ENCODE results near the gene NATD1. TPM values are rescaled to one million over a fixed set of nuclear protein-coding genes. Genes with fewer than 3 reads are reported as not detected.
"Not testable (repeated sequence)": the region's sequence is repeated elsewhere in the genome, so short reads cannot be mapped to it uniquely, and the experiment has no call there.

Gene NATD1
- total RNA-seq, 1 donor from 2014 or later: 21.4 TPM

DNA sequence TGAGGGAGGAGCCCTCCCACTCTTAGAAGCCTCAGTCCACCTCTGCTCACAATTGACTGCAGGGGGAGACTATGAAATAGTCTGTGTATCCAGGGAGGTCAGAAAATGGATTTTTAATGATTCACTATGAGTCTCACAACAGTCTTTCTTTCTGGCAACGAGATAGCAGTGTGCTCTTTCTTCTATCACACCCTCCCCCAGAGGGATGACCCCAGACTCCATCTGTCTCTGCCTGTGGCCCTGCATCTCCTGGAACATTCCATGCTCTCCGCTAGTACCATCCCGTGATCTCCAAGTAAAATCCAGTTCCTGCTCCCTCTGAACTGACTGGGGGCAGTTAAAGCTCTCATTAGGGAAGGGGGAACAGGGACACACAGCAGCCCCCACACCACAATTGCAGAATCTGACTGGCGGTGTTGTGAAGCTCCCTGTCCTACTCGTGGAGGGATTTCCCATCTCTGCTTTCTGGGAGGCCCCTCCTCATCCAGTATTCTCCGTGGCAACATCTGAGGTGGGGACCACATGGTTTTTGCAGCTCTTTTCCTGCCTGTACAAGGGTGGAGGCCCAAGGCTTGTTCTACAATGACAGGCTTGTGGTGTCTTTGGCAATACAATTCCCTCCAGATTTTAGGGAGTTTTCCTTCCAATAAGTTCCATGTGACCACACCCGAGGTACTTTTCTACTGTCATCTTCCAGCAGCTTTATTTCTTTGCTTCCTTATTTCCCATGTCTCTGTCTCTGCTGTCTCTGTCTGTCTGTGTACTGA, 19.4 kb downstream of the NATD1 start:
- intact Hi-C loops (cut with DNase I): no loop called here
- DNase-seq (ENCODE audit: missing footprints) (no peak), ATAC-seq (peak; percentile 83)

DNA sequence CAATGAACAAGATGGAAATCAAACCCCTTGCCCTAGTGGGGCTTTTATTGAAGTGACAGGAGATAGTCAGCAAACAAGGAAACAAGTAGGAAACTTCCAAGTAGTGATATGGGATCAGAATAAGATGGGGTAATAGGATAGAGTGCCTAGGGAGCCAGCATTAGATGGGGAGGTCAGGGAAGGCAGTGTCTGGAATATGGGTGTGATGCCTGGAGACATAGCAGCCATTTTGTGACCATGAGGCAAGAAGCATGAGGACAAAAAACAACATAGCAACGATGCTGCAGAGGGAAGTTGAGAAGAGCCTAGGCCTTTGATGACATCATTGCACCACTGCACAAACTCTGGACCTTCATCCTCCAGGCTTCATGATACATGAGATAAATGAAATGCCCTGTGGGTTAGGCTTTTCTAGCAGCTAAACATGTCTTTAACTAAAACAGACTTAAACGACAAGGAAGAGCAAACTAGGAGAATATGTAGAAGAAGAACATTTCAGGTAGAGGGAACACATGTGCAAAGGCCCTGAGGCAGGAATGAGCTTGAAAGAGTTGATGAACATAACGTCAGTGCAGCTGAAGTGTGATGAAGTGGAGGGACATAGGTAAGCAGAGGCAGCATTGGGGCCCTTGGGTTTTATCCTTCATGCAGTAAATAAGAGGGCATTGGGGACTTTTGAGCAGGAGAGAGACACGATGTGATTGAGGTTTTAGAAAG, 21.0 kb downstream of the NATD1 start:
- no peak for ATAC-seq
- intact Hi-C loops (cut with DNase I): no loop called here
- DNase-seq (ENCODE audit: missing footprints): no peak

DNA sequence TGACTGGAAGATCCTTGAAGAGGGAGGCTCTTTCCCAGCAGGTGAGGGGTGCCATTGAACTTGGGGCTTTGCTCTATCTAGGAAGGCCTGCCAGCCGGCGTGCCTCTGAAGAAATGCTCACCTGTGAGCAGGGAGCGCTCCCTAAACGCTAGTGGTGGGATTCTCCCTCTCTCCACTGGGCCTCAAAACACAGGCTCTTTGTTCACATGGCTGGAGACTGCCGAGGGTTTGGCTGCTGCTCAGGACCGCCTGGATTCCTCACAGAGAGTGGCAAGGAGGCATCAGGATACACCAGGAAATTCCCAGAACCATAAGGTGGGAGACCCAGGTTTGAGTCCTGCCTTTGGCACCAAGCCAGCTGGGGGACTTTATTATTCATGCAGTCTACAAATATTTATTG, 21.7 kb downstream of the NATD1 start:
- intact Hi-C loops (cut with DNase I): no loop called here
- ATAC-seq (no peak), DNase-seq (ENCODE audit: missing footprints) (no peak)

DNA sequence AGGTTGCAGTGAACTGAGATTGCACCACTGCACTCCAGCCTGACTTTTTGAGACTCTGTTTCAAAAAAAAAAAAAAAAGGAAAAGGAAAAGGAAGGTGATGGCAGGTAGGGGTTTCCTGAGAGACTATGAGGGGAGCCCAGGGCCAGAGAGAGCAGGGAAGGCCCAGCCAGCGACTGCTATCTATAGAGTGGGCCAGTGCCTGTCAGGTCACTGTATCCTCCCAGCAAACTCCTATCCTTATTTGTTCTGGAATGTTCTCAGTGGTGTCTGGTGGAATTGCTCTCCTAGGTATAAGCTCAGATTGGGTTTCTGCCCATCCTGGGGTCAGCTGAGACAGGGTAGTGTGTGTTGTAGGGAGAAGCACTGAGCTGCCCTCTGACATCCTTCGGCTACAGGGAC, 24.4 kb downstream of the NATD1 start:
- DNase-seq (ENCODE audit: missing footprints): no peak
- ATAC-seq: no peak
- intact Hi-C loops (cut with DNase I): no loop called here

DNA sequence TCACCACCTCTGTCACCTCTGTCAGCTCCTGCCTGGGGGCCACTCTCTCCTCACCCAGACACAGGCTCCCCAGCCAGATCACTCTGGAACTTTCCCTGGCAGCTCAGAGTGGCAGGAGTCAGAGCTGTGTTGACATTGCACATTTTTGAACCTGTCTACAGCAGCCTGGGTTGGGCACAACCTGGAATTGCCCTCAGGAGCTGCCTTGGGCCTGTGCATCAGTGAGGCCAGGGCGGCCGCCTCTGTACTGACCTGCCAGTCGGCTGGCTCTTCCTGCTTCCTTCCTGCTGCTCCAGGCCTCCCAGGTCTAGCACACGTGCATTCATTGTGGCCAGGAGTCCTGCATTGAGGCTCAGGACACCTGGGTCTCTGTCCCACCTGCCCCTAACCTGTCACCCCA, 25.1 kb downstream of the NATD1 start:
- intact Hi-C loops (cut with DNase I): no loop called here
- ATAC-seq (no peak), DNase-seq (ENCODE audit: missing footprints) (no peak)

DNA sequence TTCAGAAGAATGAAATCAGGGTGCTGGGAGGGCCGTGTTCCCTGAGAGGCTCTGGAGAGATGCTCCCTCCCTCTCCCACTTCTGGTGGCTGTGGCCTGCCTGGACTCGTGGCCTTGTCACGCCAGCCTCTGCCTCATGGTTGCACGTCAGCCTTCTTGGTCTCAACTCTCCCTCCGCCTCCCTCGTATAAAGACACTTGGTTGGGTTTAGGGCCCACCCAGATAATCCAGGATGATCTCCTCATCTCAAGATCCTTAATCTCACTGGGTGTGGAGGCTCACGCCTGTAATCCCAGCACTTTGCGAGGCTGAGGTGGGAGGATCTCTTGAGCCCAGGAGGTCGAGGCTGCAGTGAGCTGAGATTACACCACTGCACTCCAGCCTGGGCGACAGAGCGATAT, 25.9 kb downstream of the NATD1 start:
- ATAC-seq: not testable (repeated sequence)

DNA sequence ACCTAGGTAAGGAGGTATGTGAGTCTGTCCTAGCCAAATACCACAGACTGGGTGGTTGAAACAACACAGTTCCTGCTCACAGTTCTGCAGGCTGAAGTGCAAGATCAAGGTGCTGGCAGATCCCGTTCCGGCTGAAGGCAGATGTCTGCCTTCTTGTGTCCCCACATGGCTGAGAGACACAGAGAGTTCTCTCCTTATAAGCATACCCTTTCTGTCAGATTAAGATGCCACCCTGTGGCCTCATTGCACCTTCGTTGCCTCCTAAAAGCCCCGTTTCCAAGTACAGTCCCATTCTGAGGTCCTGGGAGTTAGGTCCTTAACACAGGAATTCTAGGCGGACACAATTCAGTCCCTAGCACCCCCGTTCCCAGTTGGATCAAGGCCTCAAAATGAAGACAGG, 30.1 kb downstream of the NATD1 start:
- DNase-seq (ENCODE audit: missing footprints): no peak
- no peak for ATAC-seq
- intact Hi-C loops (cut with DNase I): no loop called here

More for the DNA sequence above, 25.9 kb downstream of the NATD1 start:
- intact Hi-C loops (cut with DNase I); DNase-seq (ENCODE audit: missing footprints): not testable (repeated sequence)

DNA sequence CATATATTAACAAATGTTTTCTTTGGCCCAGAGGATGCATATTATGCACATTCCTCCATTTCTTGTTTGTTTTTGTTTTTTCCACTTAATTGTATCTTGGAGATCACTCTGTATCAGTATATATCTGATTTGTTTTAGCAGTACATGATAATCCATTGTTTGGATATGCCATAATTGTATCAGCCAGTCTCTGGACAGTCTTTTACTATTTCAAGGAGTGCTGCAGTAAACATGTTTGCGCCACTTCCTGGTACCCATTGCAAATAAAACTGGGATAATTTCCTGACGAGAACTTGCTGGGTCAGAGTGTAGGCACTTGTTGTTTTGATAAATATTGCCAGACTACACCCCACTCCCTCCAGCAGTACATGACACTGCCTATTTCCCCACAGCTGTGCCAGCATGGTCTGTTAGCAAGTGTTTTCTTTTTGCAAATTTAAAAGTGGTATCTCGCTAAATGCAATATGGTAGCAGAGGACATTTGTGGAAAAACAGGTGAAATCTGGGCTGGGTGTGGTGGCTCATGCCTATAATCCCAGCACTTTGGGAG, 34.3 kb downstream of the NATD1 start:
- intact Hi-C loops (cut with DNase I): no loop called here

DNA sequence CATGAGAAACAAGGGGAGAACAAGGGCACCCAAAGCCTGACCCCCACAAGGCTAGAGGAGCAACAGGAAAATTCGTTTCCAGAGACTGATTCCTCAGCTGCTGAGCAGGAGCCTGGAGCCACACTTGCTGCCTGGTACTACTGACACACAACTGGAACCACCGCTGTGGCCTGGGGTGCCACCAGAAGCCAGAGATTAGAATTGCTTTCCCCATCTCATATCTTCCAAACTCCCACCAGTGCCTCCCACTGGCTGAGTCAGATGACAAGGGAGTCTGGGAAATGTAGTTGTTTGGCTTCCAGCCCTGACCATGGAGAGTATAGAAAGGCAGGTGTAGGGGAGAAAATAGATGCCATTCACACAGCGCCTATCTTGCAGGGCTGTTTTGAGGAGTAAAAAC, 35.1 kb downstream of the NATD1 start:
- DNase-seq (ENCODE audit: missing footprints) (no peak), ATAC-seq (no peak)
- intact Hi-C loops (cut with DNase I): no loop called here

More for the DNA sequence above, 34.3 kb downstream of the NATD1 start:
- DNase-seq (ENCODE audit: missing footprints): no peak
- no peak for ATAC-seq

DNA sequence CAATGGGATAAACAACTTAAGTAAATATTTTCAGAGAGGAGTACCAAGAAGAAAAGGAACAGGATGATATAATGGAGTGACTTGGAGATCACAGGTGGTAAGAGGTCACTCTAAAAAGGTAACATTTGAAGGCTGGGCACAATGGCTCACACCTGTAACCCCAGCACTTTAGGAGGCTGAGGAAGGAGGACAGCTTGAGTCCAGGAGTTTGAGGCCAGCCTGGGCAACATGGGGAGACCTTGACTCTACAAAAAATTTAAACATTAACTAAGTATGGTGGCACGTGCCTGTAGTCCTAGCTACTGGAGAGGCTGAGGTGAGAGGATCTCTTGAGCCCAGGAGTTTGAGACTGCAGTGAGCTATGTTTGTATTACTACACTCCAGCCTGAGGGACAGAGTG, 35.9 kb downstream of the NATD1 start:
- ATAC-seq (no peak), DNase-seq (ENCODE audit: missing footprints) (no peak)
- intact Hi-C loops (cut with DNase I): no loop called here

DNA sequence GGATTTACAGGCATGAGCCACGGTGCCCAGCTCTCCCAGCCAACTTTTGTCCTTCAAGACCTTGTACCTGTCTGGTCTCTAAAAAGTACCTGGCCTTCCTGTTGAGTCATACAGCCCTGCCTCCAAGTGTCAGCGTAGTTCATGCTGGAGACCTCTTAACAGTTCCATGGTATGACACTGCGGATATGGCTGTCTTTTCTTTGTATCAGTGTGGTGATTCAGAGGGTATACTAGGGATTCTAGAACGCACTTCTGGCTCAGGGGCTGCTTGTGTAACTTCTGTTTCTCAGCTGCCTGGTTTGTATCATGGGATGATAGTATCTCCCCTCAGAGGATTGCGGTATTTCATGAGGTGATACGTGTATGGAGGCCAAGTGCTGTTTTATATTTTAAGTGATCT, 37.3 kb downstream of the NATD1 start:
- intact Hi-C loops (cut with DNase I): loop anchor here (2.0 kb wide), 3 partner anchors 37 to 89 kb away; partner anchors contain the start of genes DHRS7B and NATD1
- DNase-seq (ENCODE audit: missing footprints): no peak
- ATAC-seq: no peak

DNA sequence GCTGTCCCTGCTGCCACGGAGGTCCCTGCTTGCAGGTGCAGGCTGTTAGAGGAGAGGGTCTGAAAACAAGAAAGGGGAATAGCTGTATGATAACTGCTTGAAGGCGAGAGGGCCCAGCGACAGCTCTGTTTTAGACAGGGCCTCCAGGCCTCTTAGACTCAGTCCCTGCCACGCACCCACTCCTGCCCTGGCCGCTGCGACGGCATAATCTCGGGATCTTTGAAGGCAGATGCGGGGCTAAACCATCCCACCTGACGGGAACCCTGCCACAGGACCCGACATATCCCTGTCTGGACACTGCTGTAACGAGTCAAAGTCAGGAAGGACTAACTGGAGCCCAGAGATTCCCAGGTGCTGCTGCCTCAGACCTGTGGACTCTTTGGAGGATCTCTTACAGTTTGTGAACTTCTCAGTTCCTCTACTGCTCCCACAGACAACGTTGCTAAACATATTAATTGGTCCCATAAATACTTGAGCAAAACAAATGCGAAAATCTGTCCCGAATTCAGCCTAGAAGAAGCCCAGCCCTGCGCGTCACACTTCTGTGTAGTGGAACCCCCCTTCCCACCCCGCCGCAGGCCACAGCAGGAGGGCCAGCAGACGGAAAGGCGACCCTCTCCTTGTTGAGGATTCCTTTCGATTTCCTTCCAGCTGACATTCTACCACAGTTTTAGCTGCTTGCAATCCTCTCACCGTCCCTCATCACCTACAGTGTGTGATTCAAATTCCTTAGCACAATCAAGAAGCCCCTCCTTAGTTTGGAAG, 38.3 kb downstream of the NATD1 start:
- ATAC-seq (peak; percentile 6), DNase-seq (ENCODE audit: missing footprints) (no peak)
- intact Hi-C loops (cut with DNase I): loop anchor here (2.0 to 5.0 kb wide), 4 partner anchors 38 to 173 kb away; partner anchors contain the start of genes DHRS7B, NATD1 and USP22

DNA sequence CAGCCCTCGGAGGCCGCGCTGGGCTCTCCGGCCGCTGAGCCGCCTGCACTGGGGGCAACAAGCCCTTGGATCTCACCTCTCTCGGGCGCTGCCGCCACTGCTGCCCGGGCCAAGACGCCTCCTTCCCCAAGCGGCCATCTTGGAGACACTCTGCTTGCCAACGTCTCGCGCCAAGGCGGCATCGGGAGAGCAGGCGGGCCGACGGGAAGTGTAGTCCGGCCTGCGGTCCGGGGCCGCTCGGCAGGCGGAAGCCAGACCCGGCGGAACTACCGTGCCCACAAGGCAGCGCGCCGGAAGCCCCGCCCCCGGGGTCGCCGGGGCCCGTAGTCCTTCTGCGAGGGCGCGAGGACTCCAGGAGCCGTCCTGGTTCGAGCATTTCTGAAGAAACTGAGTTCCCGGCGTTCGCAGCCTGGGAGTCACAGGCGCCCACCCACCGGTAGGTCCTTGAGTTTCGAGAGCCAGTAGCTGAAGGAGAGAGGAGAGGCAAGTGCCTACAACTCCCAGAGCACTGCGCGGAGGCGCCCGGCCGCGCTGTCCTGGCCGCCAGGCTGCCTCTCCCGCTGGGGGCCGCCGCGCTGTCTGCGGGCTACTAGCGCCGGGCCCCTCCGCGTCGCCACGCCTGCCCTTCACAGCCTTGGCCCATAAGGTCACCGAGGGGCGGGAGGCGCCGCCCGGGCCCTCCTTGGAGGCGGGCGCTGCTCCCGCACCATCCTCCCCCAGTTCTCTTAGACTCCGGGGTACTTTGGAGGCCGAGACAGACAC, 39.0 kb downstream of the NATD1 start, which contains the start of gene TMEM11:
TMEM11 (minus strand) TSS at position 147 of the 762 bp plus-strand sequence; CDS start at position 138, 9 bp downstream.
- DNase-seq (ENCODE audit: missing footprints): peak; percentile 99
- intact Hi-C loops (cut with DNase I): loop anchor here (2.0 to 5.0 kb wide), 4 partner anchors 39 to 172 kb away; partner anchors contain the start of genes DHRS7B, NATD1 and USP22
- ATAC-seq: peak; percentile 96

DNA sequence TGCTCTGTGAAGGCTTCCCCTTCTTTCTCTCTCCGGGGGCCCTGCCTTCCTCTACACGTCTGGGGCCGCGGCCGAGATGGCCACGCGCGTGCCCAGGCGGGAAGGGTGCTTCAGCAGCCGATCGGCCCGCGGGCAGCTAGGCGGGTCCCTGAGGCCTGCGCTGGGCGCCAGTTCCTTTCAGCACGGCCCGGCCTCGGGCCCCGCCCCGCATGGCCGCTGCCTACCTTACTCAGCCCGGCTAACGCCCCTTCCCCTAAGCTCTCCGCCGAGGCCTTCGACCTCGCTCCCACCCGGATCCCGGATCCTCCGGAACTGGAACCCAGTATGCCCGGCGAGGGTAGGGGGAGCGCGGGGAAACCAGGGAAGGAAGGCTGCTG, 39.6 kb downstream of the NATD1 start:
- no peak for DNase-seq (ENCODE audit: missing footprints)

DNA sequence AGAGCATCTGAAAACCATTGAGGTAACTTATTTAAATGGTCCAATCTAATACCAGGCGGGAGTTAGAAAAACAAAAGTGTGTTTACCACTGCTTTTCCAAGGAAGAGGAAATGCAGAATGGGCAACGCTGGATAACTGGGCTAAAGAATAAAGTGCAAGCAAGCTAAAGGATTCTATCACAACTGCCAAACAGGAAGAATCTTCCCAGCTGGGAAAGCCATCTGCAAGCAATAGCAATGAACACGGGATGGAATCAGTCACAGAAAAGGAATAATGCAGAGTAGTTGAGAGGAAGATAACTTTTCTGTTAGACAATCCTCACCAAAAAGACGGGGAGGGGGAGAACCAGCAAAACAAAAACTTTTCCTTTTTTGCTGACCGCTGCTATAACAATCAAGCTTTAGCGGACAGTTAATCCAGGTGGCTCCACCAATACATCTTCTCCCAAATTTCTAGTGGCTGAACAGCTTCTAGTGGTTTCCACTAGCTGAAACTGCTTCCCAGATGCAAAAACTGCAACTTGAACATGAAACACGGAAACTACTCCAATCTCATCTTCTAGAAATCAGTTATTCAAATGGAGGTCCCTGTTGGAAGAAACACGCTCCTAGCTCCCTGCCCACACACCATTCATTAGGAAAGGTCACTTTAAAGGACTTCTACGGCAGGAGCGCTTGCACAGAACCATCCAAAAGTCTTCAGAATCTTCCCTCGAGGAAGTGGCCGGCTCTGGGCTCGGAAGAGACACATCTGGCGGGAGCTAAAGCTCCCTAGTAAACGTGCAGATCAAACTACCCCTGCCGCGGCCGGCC, 40.2 kb downstream of the NATD1 start:
- DNase-seq (ENCODE audit: missing footprints) (no peak), ATAC-seq (no peak)
- intact Hi-C loops (cut with DNase I): loop anchor here (5.0 kb wide), 1 partner anchor 171 kb away; the partner anchor contains the start of gene USP22

More for the DNA sequence above, 39.6 kb downstream of the NATD1 start:
- intact Hi-C loops (cut with DNase I): loop anchor here (2.0 to 5.0 kb wide), 4 partner anchors 39 to 171 kb away; partner anchors contain the start of genes DHRS7B, NATD1 and USP22
- ATAC-seq: peak; percentile 8

DNA sequence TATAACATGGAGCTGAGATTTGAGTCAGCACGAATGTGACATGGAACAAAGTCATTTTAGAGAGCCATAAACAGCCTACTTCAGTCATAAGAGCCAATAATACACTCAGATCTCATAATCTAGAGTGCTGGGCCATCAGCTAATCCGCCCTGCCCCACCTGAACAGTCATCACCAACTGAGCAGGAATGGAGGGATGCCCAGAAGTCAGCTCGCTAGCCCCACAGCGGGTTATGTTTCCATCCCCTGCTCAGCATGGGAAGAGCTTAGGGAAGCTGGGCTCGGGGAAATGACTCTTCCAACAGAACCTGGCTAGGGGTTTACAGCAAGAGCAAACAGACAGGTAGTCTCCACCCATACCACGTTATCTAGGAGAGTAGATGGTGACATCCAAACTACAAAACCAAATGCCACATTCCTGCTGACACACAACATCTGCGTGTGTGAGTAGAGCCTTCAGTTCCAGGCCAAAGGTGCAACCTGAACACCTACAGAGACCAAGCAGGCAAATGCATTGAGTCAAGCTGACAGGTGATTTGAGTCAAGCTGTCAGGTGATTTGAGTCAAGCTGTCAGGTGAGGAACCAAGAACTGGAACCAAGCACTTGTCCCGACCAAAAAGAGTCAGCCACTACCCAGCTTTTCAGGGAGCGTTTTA, 41.3 kb downstream of the NATD1 start:
- DNase-seq (ENCODE audit: missing footprints): no peak
- intact Hi-C loops (cut with DNase I): loop anchor here (5.0 kb wide), 1 partner anchor 170 kb away; the partner anchor contains the start of gene USP22
- no peak for ATAC-seq

All from Right ventricle myocardium inferior (tissue), 1 donor.